Natural killer cell (primary cell): ENCODE measurements around the gene AKAP9. TPM values are rescaled to one million over a fixed set of nuclear protein-coding genes. Genes with fewer than 3 reads are reported as not detected.

Experiments used
- ATAC-seq, 3 donors: fragments of 150-1000 bp in 2 of 3; fragments of 200-7000 bp in 1 of 3; cut with Tn5 transposase; 1 replicate in 1 of 3; 2 replicates in 2 of 3; pipeline ENCODE4 v1.10.0; 2021; ENCODE audit warnings: mild to moderate bottlenecking in 2 of 3, moderate library complexity in 2 of 3
- DNase-seq, 2 donors: peaks; one replicate each; pipeline versions ENCODE4 v3.0.0 to v3.0.0-alpha.2; 2013 to 2021; ENCODE audit warnings: mixed read lengths in 1 of 2
- H3K27ac ChIP-seq: one replicate; pipeline ENCODE4 v1.5.1; 2013; ENCODE audit warnings: mild to moderate bottlenecking, low read length
- H3K27me3 ChIP-seq: one replicate; pipeline ENCODE4 v1.6.1; 2013; ENCODE audit warnings: low read length; ENCODE audit not compliant: control insufficient read depth, insufficient read depth
- H3K36me3 ChIP-seq: one replicate; pipeline ENCODE4 v1.6.1; 2013; ENCODE audit warnings: low read length; ENCODE audit not compliant: control insufficient read depth, insufficient read depth
- H3K4me1 ChIP-seq: one replicate; pipeline ENCODE4 v1.6.1; 2013; ENCODE audit warnings: low read length; ENCODE audit not compliant: control insufficient read depth, insufficient read depth
- H3K4me3 ChIP-seq: one replicate; pipeline ENCODE4 v1.5.1; 2013; ENCODE audit warnings: low read length
- H3K9me3 ChIP-seq: one replicate; pipeline ENCODE4 v1.6.1; 2013; ENCODE audit warnings: low read length; ENCODE audit not compliant: control insufficient read depth, insufficient read depth
- H3K27ac Mint-ChIP-seq, 2 donors: one replicate each; pipeline ENCODE4 v1.8.0; 2022; ENCODE audit warnings: mild to moderate bottlenecking in 2 of 2, mixed read lengths in 2 of 2, moderate library complexity in 1 of 2
- H3K27me3 Mint-ChIP-seq, 2 donors: one replicate each; pipeline ENCODE4 v1.8.0; 2022; ENCODE audit warnings: low read depth in 2 of 2, mixed read lengths in 2 of 2
- H3K36me3 Mint-ChIP-seq: one replicate; pipeline ENCODE4 v1.8.0; 2022; ENCODE audit warnings: mixed read lengths
- H3K4me1 Mint-ChIP-seq, 2 donors: one replicate each; pipeline ENCODE4 v1.8.0; 2022; ENCODE audit warnings: mixed read lengths in 2 of 2
- H3K4me3 Mint-ChIP-seq: one replicate; pipeline ENCODE4 v1.8.0; 2022; ENCODE audit warnings: mild to moderate bottlenecking, moderate library complexity, mixed read lengths
- H3K9me3 Mint-ChIP-seq, 2 donors: one replicate each; pipeline ENCODE4 v1.8.0; 2022; ENCODE audit warnings: mixed read lengths in 2 of 2
- CTCF ChIP-seq: fragments of 200-600 bp; IDR thresholded peaks from one replicate; pipeline ENCODE4 v1.8.0; 2022; ENCODE audit warnings: antibody characterized with exemption
- WGBS: methylation state at CpG from one replicate; pipeline ENCODE4 v1.1.7; 2013; ENCODE audit warnings: missing lambda C conversion rate; ENCODE audit not compliant: insufficient coverage; 5-methylcytosine and 5-hydroxymethylcytosine counted together
- intact Hi-C: fragments of 100-400 bp; cut with micrococcal nuclease; formaldehyde crosslinking; loops from one replicate; pipeline ENCODE4 v1.14.2; 2022
- total RNA-seq, 4 donors: library from RNA; stranded (reverse); fragments of 120-200 nt in 1 of 4; gene quantifications; one replicate each; pipeline versions ENCODE4 v1.2.3 to v1.2.4, GENCODE V29; 2013 to 2022

The AKAP9 gene
- total RNA-seq, 3 donors from 2014 or later (not counting 1 experiment from before 2014, with no cell fraction given): 78.8 to 93.0 (median 81.9) TPM

DNA sequence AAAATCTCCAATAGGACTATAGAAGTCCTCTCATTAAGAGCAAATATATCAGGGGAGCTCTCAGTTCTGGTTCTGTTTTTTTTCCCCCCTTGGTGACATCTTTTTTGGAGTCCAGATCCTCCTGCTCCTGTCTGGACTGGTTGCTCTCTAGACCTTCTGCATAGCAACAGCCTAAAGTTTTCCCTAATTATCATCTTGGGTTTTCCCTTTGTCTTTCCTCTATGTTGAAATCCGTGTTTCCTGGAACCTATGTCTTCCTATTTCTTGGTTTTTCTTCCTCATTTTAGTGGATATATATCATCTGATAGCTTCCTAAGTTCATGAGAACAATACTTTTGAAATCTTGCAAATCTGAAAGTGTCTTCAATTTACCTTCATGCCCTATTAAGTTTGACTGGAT lies 30.5 kb upstream of the AKAP9 start:
- no peak for ATAC-seq
- intact Hi-C loops: no loop called here
- no peaks in the 10 kb centered on the region for H3K27me3 ChIP-seq
- peaks cover 0 to 2% of the 10 kb centered on the region in 2 donors for H3K9me3 Mint-ChIP-seq
- H3K27me3 Mint-ChIP-seq: peaks cover 0 to 5% of the 10 kb centered on the region in 2 donors
- no peaks in the 10 kb centered on the region for H3K36me3 ChIP-seq
- no peak overlapping the region for H3K4me3 Mint-ChIP-seq
- no peak for TF ChIP-seq CTCF
- H3K4me3 ChIP-seq: no peak overlapping the region
- H3K27ac Mint-ChIP-seq: no peak overlapping the region
- no peak for DNase-seq
- H3K4me1 Mint-ChIP-seq: no peaks in the 10 kb centered on the region
- no peaks in the 10 kb centered on the region for H3K36me3 Mint-ChIP-seq
- WGBS: 100% methylated on average over 1 of the region's 1 CpG
- H3K27ac ChIP-seq: no peak overlapping the region
- H3K9me3 ChIP-seq: no peaks in the 10 kb centered on the region
- no peaks in the 10 kb centered on the region for H3K4me1 ChIP-seq

DNA sequence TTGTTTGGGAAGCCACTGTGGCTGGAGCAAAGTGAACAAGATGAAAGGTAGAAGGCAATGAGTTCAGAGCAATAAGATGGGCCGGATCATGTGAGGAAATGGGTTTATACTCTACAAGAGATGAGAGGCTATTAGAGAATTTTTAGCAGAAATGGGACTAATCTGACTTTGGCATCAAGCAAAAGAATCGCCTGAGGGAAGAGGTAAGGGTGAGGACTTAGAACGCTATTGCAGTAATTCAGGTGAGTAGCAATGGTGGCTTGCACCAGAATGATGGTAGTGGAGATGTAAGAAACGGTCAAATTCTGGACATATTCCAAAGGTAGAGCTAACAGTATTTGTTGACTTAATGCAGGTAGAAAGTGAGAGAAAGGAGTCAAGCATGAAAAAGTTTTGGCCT lies 29.5 kb upstream of the AKAP9 start:
- Mint-ChIP-seq H3K4me1 (no peaks in the 10 kb centered on the region), H3K27me3 (peaks cover 0 to 7% of the 10 kb centered on the region in 2 donors), H3K9me3 (peaks cover 0 to 2% of the 10 kb centered on the region in 2 donors), H3K36me3 (no peaks in the 10 kb centered on the region), H3K4me3 (no peak overlapping the region), H3K27ac (no peak overlapping the region)
- intact Hi-C loops: no loop called here
- Histone ChIP-seq H3K4me3 (no peak overlapping the region), H3K27me3 (no peaks in the 10 kb centered on the region), H3K9me3 (no peaks in the 10 kb centered on the region), H3K4me1 (no peaks in the 10 kb centered on the region), H3K27ac (no peak overlapping the region), H3K36me3 (no peaks in the 10 kb centered on the region)
- no peak for TF ChIP-seq CTCF
- WGBS: 94% methylated on average over 4 of the region's 4 CpGs
- ATAC-seq (no peak), DNase-seq (no peak)

GRCh38 chr7:91912494-91912893 lies 28.2 kb upstream of the AKAP9 start:
- TF ChIP-seq CTCF: no peak
- Mint-ChIP-seq H3K9me3 (no peaks in the 10 kb centered on the region), H3K4me1 (no peaks in the 10 kb centered on the region), H3K27me3 (peaks cover 7% of the 10 kb centered on the region in 2 donors), H3K36me3 (no peaks in the 10 kb centered on the region), H3K4me3 (no peak overlapping the region), H3K27ac (no peak overlapping the region)
- H3K4me3 ChIP-seq: no peak overlapping the region
- H3K27ac ChIP-seq: no peak overlapping the region
- no peaks in the 10 kb centered on the region for H3K36me3 ChIP-seq
- intact Hi-C loops: no loop called here
- DNase-seq (no peak), ATAC-seq (no peak)
- H3K27me3 ChIP-seq: peaks cover 2% of the 10 kb centered on the region
- no peaks in the 10 kb centered on the region for H3K9me3 ChIP-seq
- no peaks in the 10 kb centered on the region for H3K4me1 ChIP-seq

DNA sequence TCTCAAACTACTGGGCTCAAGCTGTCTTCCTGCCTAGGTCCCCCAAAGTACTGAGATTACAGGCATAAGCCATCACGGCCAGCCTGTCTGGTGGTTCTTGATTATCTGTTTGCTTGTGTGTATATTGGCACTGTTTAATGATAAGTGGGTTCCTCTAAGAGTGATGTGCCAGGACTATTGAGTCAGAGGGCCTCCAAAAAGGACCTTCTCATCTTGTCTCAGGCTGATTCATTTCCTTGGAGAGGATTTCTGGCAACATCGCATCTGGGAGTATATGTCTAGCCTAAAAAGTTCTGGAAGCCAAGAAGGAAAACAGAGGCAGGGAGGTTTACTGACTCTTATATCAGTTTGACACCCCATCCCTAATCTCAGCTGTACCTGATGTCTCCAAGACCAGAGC lies 27.1 kb upstream of the AKAP9 start:
- no peak overlapping the region for H3K27ac Mint-ChIP-seq
- Histone ChIP-seq H3K27me3 (peaks cover 2% of the 10 kb centered on the region), H3K36me3 (no peaks in the 10 kb centered on the region), H3K27ac (no peak overlapping the region), H3K9me3 (no peaks in the 10 kb centered on the region), H3K4me3 (no peak overlapping the region), H3K4me1 (no peaks in the 10 kb centered on the region)
- DNase-seq (no peak), ATAC-seq (no peak)
- intact Hi-C loops: no loop called here
- H3K27me3 Mint-ChIP-seq: peaks cover 7% of the 10 kb centered on the region in 2 donors
- TF ChIP-seq CTCF: no peak
- no peaks in the 10 kb centered on the region for H3K36me3 Mint-ChIP-seq
- WGBS: 97% methylated on average over 2 of the region's 2 CpGs
- no peaks in the 10 kb centered on the region for H3K9me3 Mint-ChIP-seq
- H3K4me3 Mint-ChIP-seq: no peak overlapping the region
- no peaks in the 10 kb centered on the region for H3K4me1 Mint-ChIP-seq
